Measurements from ENCODE around the gene PCGF1. TPM values are rescaled to one million over a fixed set of nuclear protein-coding genes. Genes with fewer than 3 reads are reported as not detected.

The PCGF1 gene
- total and polyA plus RNA-seq, 2 of the 4 experiments (the other 2 are of a cell fraction): 23.4 to 31.4 TPM

DNA sequence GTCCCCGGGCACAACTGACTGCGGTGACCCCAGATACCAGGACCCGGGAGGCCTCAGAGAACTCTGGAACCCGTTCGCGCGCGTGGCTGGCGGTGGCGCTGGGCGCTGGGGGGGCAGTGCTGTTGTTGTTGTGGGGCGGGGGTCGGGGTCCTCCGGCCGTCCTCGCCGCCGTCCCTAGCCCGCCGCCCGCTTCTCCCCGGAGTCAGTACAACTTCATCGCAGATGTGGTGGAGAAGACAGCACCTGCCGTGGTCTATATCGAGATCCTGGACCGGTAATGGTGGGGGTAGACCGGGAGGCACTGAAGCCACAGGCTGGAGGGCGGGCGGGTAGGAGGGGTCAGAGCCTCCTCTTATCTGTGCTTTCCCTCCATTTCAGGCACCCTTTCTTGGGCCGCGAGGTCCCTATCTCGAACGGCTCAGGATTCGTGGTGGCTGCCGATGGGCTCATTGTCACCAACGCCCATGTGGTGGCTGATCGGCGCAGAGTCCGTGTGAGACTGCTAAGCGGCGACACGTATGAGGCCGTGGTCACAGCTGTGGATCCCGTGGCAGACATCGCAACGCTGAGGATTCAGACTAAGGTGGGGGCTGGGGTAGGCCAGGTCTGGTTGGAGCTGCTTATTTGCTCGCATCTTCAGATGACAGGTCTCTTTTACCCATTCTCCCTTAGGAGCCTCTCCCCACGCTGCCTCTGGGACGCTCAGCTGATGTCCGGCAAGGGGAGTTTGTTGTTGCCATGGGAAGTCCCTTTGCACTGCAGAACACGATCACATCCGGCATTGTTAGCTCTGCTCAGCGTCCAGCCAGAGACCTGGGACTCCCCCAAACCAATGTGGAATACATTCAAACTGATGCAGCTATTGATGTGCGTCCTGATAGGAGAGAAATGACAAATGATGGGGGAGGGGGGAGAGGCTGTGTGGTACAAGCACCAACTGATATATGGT, 23.0 kb upstream of the PCGF1 start:
- H3K4me1 ChIP-seq (ENCODE audit: control insufficient read depth, insufficient read depth, low read length): peaks cover 12% of the 10 kb centered on the region
- peak overlapping the region; percentile 90 for H3K9ac ChIP-seq (ENCODE audit: low read depth, low read length)
- H2AK5ac ChIP-seq (ENCODE audit: low read depth, low read length): peak overlapping the region; percentile 61
- dilution Hi-C loops (cut with HindIII; ENCODE audit: low sequenced_read_pairs, unreplicated experiment) (no loop called here), intact Hi-C loops (cut with micrococcal nuclease) (no loop called here), in situ Hi-C loops (cut with MboI; ENCODE audit: low sequenced_read_pairs) (no loop called here)
- H3K9me1 ChIP-seq (ENCODE audit: insufficient read depth, low read length): peaks cover 19% of the 10 kb centered on the region
- no peaks in the 10 kb centered on the region for H3K9me3 ChIP-seq (ENCODE audit: control insufficient read depth, insufficient read depth, low read length)
- CTCF ChIA-PET: interaction anchor here (0.6 to 3.0 kb wide), 2 partner anchors 58 to 110 kb away, joined by 3 to 14 read pairs; no protein-coding TSS in a partner anchor
- H4K5ac ChIP-seq (ENCODE audit: low read depth, low read length): 0 out of 2 replicates have a peak overlapping the region, but pooled peaks have one; percentile 11
- peak overlapping the region; percentile 50; the same call in 1 of the 2 replicates for H3K56ac ChIP-seq (ENCODE audit: extremely low read depth, insufficient read depth, low read length)
- peak overlapping the region; percentile 27 to 71; a peak in 3 of 4 replicates for H4K8ac ChIP-seq (ENCODE audit: low read depth in 2 of 2, low read length in 2 of 2)
- ATAC-seq (ENCODE audit: low read depth) (peak; percentile 39), DNase-seq (peak; percentile 52)
- peak overlapping the region; percentile 88 for H2BK5ac ChIP-seq (ENCODE audit: low read depth, low read length, poor library complexity, severe bottlenecking)
- peak overlapping the region; percentile 90 for H3K4me2 ChIP-seq (ENCODE audit: low read depth, low read length)
- POLR2A ChIA-PET (ENCODE audit: unreplicated experiment): no interaction called here
- peak overlapping the region; percentile 10; the same call in 1 of the 3 replicates for H2BK15ac ChIP-seq (ENCODE audit: low read depth, low read length)
- 0% methylated on average over 5 of the region's 54 CpGs; no CpG with 5 or more reads in 1 of the 2 experiments for WGBS, 2 experiments (ENCODE audit: extremely low coverage in 2 of 2, insufficient read length in 1 of 2)
- peaks cover 13% of the 10 kb centered on the region for H4K20me1 ChIP-seq (ENCODE audit: insufficient read depth, low read length)
- peak overlapping the region; percentile 97 for H3K14ac ChIP-seq (replicated peaks; ENCODE audit: low read depth, low read length)
- peaks cover 43% of the 10 kb centered on the region for H3K36me3 ChIP-seq (ENCODE audit: control insufficient read depth, insufficient read depth, low read length)
- peak overlapping the region; percentile 99 for H2AFZ ChIP-seq (replicated peaks; ENCODE audit: low read length, poor library complexity)
- TF ChIP-seq MAFK (IDR thresholded peaks at IDR 0.05; ENCODE audit: low read depth, low read length): no peak
- peak; percentile 52; the same call in 1 of the 2 replicates for TF ChIP-seq MXI1 (IDR thresholded peaks at IDR 0.05; ENCODE audit: borderline replicate concordance, low read depth, low read length)
- peak overlapping the region; percentile 77 for H2BK120ac ChIP-seq (ENCODE audit: low read depth, low read length)
- H3K27me3 ChIP-seq (ENCODE audit: control insufficient read depth, insufficient read depth, low read length): no peaks in the 10 kb centered on the region
- no TSS peak for BruUV-seq (replicated peaks)
- peak overlapping the region; percentile 54 for H4K91ac ChIP-seq (ENCODE audit: insufficient read depth, low read depth, low read length)
- H3K4me3 ChIP-seq (ENCODE audit: insufficient read depth, low read depth, low read length): peak overlapping the region; percentile 58
- peak overlapping the region; percentile 92 for H3K23ac ChIP-seq (ENCODE audit: low read depth, low read length)
- peak overlapping the region; percentile 85 for H3K27ac ChIP-seq (ENCODE audit: insufficient read depth, low read length)
- peak overlapping the region; percentile 100 for H2AK9ac ChIP-seq (replicated peaks; ENCODE audit: low read depth, low read length, poor library complexity)
- H3K79me1 ChIP-seq (ENCODE audit: low read depth in 1 of 2, low read length in 2 of 2): peaks cover 32 to 57% of the 10 kb centered on the region in 2 experiments
- peak overlapping the region; percentile 4; the same call in 1 of the 2 replicates for H3K18ac ChIP-seq (ENCODE audit: low read depth, low read length)
- no peak overlapping the region; the same call in 1 of the 2 replicates for H2BK20ac ChIP-seq (ENCODE audit: low read depth, low read length)
- H3K4ac ChIP-seq (ENCODE audit: low read depth, low read length): peak overlapping the region; percentile 89
